IgD-negative memory B cell (primary cell): Measurements from ENCODE around the gene KLF11. TPM values are rescaled to one million over a fixed set of nuclear protein-coding genes. Genes with fewer than 3 reads are reported as not detected.
"Not testable (repeated sequence)": the region's sequence is repeated elsewhere in the genome, so short reads cannot be mapped to it uniquely, and the experiment has no call there.

Source experiments
- H3K27ac Mint-ChIP-seq, 3 donors: one replicate each; pipeline ENCODE4 v1.8.0; 2020 to 2022; ENCODE audit warnings: mild to moderate bottlenecking in 3 of 3, mixed read lengths in 3 of 3, moderate library complexity in 1 of 3
- H3K27me3 Mint-ChIP-seq: one replicate; pipeline ENCODE4 v1.8.0; 2021; ENCODE audit warnings: mixed read lengths
- H3K36me3 Mint-ChIP-seq: one replicate; pipeline ENCODE4 v1.8.0; 2020; ENCODE audit warnings: mild to moderate bottlenecking, mixed read lengths
- H3K4me1 Mint-ChIP-seq, 3 donors: one replicate each; pipeline ENCODE4 v1.8.0; 2020 to 2022; ENCODE audit warnings: mixed read lengths in 3 of 3, mild to moderate bottlenecking in 1 of 3
- H3K4me3 Mint-ChIP-seq, 4 donors: one replicate each; pipeline ENCODE4 v1.8.0; 2020 to 2022; ENCODE audit warnings: mild to moderate bottlenecking in 4 of 4, mixed read lengths in 4 of 4, moderate library complexity in 3 of 4
- H3K9me3 Mint-ChIP-seq, 3 donors: one replicate each; pipeline ENCODE4 v1.8.0; 2020 to 2021; ENCODE audit warnings: mixed read lengths in 3 of 3, mild to moderate bottlenecking in 1 of 3
- polyA plus RNA-seq: library from polyadenylated mRNA; unstranded; fragments of 300-500 nt; fragmentation: Illumina TruSeq; gene quantifications from one replicate; pipeline ENCODE4 v1.2.3, GENCODE V29; 2021

Gene KLF11
- polyA plus RNA-seq, 1 donor from 2014 or later, result 13.9 TPM

GRCh38 chr2:10005461-10006235 is 37.7 kb upstream of the KLF11 start:
- Mint-ChIP-seq H3K4me1 (no peaks in the 10 kb centered on the region), H3K27me3 (peaks cover 6% of the 10 kb centered on the region), H3K9me3 (no peaks in the 10 kb centered on the region), H3K36me3 (peaks cover 3% of the 10 kb centered on the region), H3K27ac (no peak overlapping the region), H3K4me3 (no peak overlapping the region)

GRCh38 chr2:10006236-10007161 is 36.9 kb upstream of the KLF11 start:
- peaks cover 6% of the 10 kb centered on the region for H3K27me3 Mint-ChIP-seq
- no peaks in the 10 kb centered on the region for H3K9me3 Mint-ChIP-seq
- H3K27ac Mint-ChIP-seq, result no peak overlapping the region
- no peak overlapping the region for H3K4me3 Mint-ChIP-seq
- no peaks in the 10 kb centered on the region for H3K4me1 Mint-ChIP-seq
- peaks cover 3% of the 10 kb centered on the region for H3K36me3 Mint-ChIP-seq

GRCh38 chr2:10007435-10007834 is 35.9 kb upstream of the KLF11 start:
- Mint-ChIP-seq H3K4me3 (no peak overlapping the region), H3K4me1 (no peaks in the 10 kb centered on the region), H3K27ac (no peak overlapping the region), H3K36me3 (peaks cover 3% of the 10 kb centered on the region), H3K27me3 (peaks cover 6% of the 10 kb centered on the region), H3K9me3 (no peaks in the 10 kb centered on the region)

GRCh38 chr2:10007921-10008808 is 35.2 kb upstream of the KLF11 start:
- Mint-ChIP-seq H3K4me1 (no peaks in the 10 kb centered on the region), H3K27me3 (peaks cover 6% of the 10 kb centered on the region), H3K27ac (no peak overlapping the region), H3K36me3 (peaks cover 3% of the 10 kb centered on the region), H3K9me3 (no peaks in the 10 kb centered on the region), H3K4me3 (no peak overlapping the region)

GRCh38 chr2:10008809-10009176 is 34.6 kb upstream of the KLF11 start:
- Mint-ChIP-seq H3K36me3 (no peaks in the 10 kb centered on the region), H3K4me3 (no peak overlapping the region), H3K27ac (no peak overlapping the region), H3K9me3 (no peaks in the 10 kb centered on the region), H3K4me1 (no peaks in the 10 kb centered on the region), H3K27me3 (peaks cover 6% of the 10 kb centered on the region)

- H3K27ac Mint-ChIP-seq, result no peak overlapping the region
- H3K4me1 Mint-ChIP-seq, result no peaks in the 10 kb centered on the region
- H3K9me3 Mint-ChIP-seq, result no peaks in the 10 kb centered on the region
- H3K36me3 Mint-ChIP-seq, result no peaks in the 10 kb centered on the region
- H3K27me3 Mint-ChIP-seq, result peaks cover 6% of the 10 kb centered on the region
- H3K4me3 Mint-ChIP-seq, result no peak overlapping the region
Measured at GRCh38 chr2:10009271-10009810, 34.0 kb upstream of the KLF11 start.

- Mint-ChIP-seq H3K4me3 (peak overlapping the region in 1 of 4 donors; percentile 3), H3K4me1 (no peaks in the 10 kb centered on the region), H3K27ac (no peak overlapping the region), H3K27me3 (peaks cover 6% of the 10 kb centered on the region), H3K9me3 (no peaks in the 10 kb centered on the region), H3K36me3 (no peaks in the 10 kb centered on the region)
Measured at GRCh38 chr2:10009811-10010781, 33.3 kb upstream of the KLF11 start.

- not testable (repeated sequence) for H3K27ac Mint-ChIP-seq, H3K4me3 Mint-ChIP-seq
Measured at GRCh38 chr2:10010861-10011605, 32.3 kb upstream of the KLF11 start.

GRCh38 chr2:10011606-10012325 is 31.6 kb upstream of the KLF11 start:
- not testable (repeated sequence) for H3K4me1 Mint-ChIP-seq, H3K9me3 Mint-ChIP-seq, H3K36me3 Mint-ChIP-seq, H3K4me3 Mint-ChIP-seq, H3K27ac Mint-ChIP-seq, H3K27me3 Mint-ChIP-seq

More at GRCh38 chr2:10010861-10011605, 32.3 kb upstream of the KLF11 start:
- not testable (repeated sequence) for H3K9me3 Mint-ChIP-seq, H3K4me1 Mint-ChIP-seq, H3K36me3 Mint-ChIP-seq, H3K27me3 Mint-ChIP-seq

- H3K9me3 Mint-ChIP-seq, H3K27me3 Mint-ChIP-seq, H3K4me1 Mint-ChIP-seq, H3K27ac Mint-ChIP-seq, H3K4me3 Mint-ChIP-seq, H3K36me3 Mint-ChIP-seq: not testable (repeated sequence)
Measured at GRCh38 chr2:10012366-10012962, 30.9 kb upstream of the KLF11 start.

- H3K4me3 Mint-ChIP-seq, result no peak overlapping the region
- no peak overlapping the region for H3K27ac Mint-ChIP-seq
- peaks cover 7% of the 10 kb centered on the region for H3K27me3 Mint-ChIP-seq
- no peaks in the 10 kb centered on the region for H3K36me3 Mint-ChIP-seq
- no peaks in the 10 kb centered on the region for H3K4me1 Mint-ChIP-seq
- H3K9me3 Mint-ChIP-seq, result peaks cover 0 to 5% (median 0%) of the 10 kb centered on the region in 3 donors
Measured at GRCh38 chr2:10012963-10013461, 30.3 kb upstream of the KLF11 start.

- not testable (repeated sequence) for H3K4me1 Mint-ChIP-seq, H3K27ac Mint-ChIP-seq, H3K4me3 Mint-ChIP-seq, H3K9me3 Mint-ChIP-seq, H3K36me3 Mint-ChIP-seq, H3K27me3 Mint-ChIP-seq
Measured at GRCh38 chr2:10013651-10014417, 29.5 kb upstream of the KLF11 start.
